SK-N-SH (cell line): ENCODE data around the gene PLA2G4C. TPM values are rescaled to one million over a fixed set of nuclear protein-coding genes. Genes with fewer than 3 reads are reported as not detected.

Experiments
- polyA plus RNA-seq, 3 experiments: library from polyadenylated mRNA; depleted of rRNA; stranded (reverse); fragments of >200 nt; gene quantifications; 2 replicates each; pipeline ENCODE4 v1.2.3, GENCODE V29; 2012

Gene PLA2G4C
- polyA plus RNA-seq, 1 of the 3 experiments (the other 2 are of a cell fraction): 6.1 TPM

Other genes with a start within 250 kb of the PLA2G4C start
- gene SULT2A1, start 224.5 kb downstream of the PLA2G4C start, polyA plus RNA-seq (2012; rRNA removed): not detected in 2 replicates
- gene BSPH1, start 118.6 kb downstream of the PLA2G4C start, polyA plus RNA-seq (2012; rRNA removed): not detected in 2 replicates
- gene ELSPBP1, start 116.2 kb downstream of the PLA2G4C start, polyA plus RNA-seq (2012; rRNA removed): not detected in 2 replicates
- not detected in 2 replicates for gene CABP5, start 66.7 kb downstream of the PLA2G4C start, polyA plus RNA-seq (2012; rRNA removed)
- 39.6 and 53.0 TPM in 2 replicates for gene LIG1, start 59.5 kb upstream of the PLA2G4C start, polyA plus RNA-seq (2012; rRNA removed)
- 1.3 and 2.2 TPM in 2 replicates for gene ZSWIM9, start 59.9 kb upstream of the PLA2G4C start, polyA plus RNA-seq (2012; rRNA removed)
- 16.4 and 21.7 TPM in 2 replicates for gene CARD8, start 145.1 kb upstream of the PLA2G4C start, polyA plus RNA-seq (2012; rRNA removed)
- 0.47 and 0.61 TPM in 2 replicates for gene ZNF114, start 159.3 kb upstream of the PLA2G4C start, polyA plus RNA-seq (2012; rRNA removed)
- gene EMP3, start 214.7 kb upstream of the PLA2G4C start, polyA plus RNA-seq (2012; rRNA removed): 263 and 277 TPM in 2 replicates